ENCODE results near the gene ITFG1. TPM values are rescaled to one million over a fixed set of nuclear protein-coding genes. Genes with fewer than 3 reads are reported as not detected.

ITFG1 gene
- total RNA-seq, 1 experiment from 2014 or later, result 18.0 TPM

- Histone ChIP-seq H2BK120ac (ENCODE audit: low read depth, low read length, poor library complexity, severe bottlenecking) (no peak overlapping the region), H3K4me2 (ENCODE audit: insufficient read depth, insufficient read length, low read length) (no peak overlapping the region), H3K4me1 (ENCODE audit: insufficient read depth, low read length) (no peaks in the 10 kb centered on the region), H2AK5ac (ENCODE audit: insufficient read length, low read length) (no peak overlapping the region), H2BK15ac (ENCODE audit: low read depth, low read length) (no peak overlapping the region), H3K9ac (ENCODE audit: extremely low read depth, insufficient read length, low read length) (no peak overlapping the region), H3K79me2 (ENCODE audit: insufficient read depth, low read length) (no peaks in the 10 kb centered on the region), H4K20me1 (ENCODE audit: control insufficient read depth, insufficient read depth, insufficient read length) (no peaks in the 10 kb centered on the region), H2BK20ac (ENCODE audit: low read depth, low read length, poor library complexity, severe bottlenecking) (no peak overlapping the region), H3K23me2 (ENCODE audit: insufficient read length, low read depth, low read length, poor library complexity, severe bottlenecking) (no peaks in the 10 kb centered on the region), H2BK12ac (ENCODE audit: insufficient read length, low read depth, low read length) (no peak overlapping the region), H3K14ac (ENCODE audit: insufficient read depth, low read length) (no peak overlapping the region), H3K18ac (ENCODE audit: insufficient read length, low read depth, low read length) (no peak overlapping the region), H4K91ac (ENCODE audit: insufficient read length, low read depth, low read length) (no peak overlapping the region), H3K79me1 (ENCODE audit: insufficient read depth, low read depth, low read length, poor library complexity, severe bottlenecking) (no peaks in the 10 kb centered on the region), H3K4ac (ENCODE audit: low read depth, low read length) (no peak overlapping the region), H3K23ac (ENCODE audit: insufficient read length, low read depth, low read length) (no peak overlapping the region), H4K8ac (replicated peaks; ENCODE audit: insufficient read length, low read depth, low read length) (no peak overlapping the region), H3T11ph (ENCODE audit: low read length) (no peak overlapping the region), H2AFZ (ENCODE audit: low read length) (no peak overlapping the region), H3K56ac (ENCODE audit: insufficient read length, low read depth, low read length) (no peak overlapping the region), H4K5ac (ENCODE audit: insufficient read length, low read depth, low read length) (no peak overlapping the region), H3K27ac (ENCODE audit: insufficient read length, low read depth, low read length) (no peak overlapping the region), H3K27me3 (ENCODE audit: insufficient read depth, low read length) (no peaks in the 10 kb centered on the region), H3K9me3 (ENCODE audit: control insufficient read depth, low read depth, low read length) (no peaks in the 10 kb centered on the region), H2BK5ac (ENCODE audit: insufficient read length, low read length) (no peak overlapping the region)
- no peak for TF ChIP-seq CTCF (conservative IDR thresholded peaks at IDR 0.05)
- H3K4me1 Mint-ChIP-seq, result peaks cover 8 to 10% of the 10 kb centered on the region in 2 experiments
- peaks cover 2% of the 10 kb centered on the region in 3 experiments; a peak in 4 of 7 replicates for H3K36me3 Mint-ChIP-seq (ENCODE audit: insufficient read depth in 1 of 3, low read depth in 3 of 3)
- no peaks in the 10 kb centered on the region for H3K27me3 Mint-ChIP-seq (ENCODE audit: low read depth)
- H3K9me3 Mint-ChIP-seq, result peaks cover 0 to 2% of the 10 kb centered on the region in 2 experiments; a peak in 1 of 5 replicates
- no CpG with 5 or more reads among the region's 4 CpGs for WGBS (ENCODE audit: extremely low coverage, insufficient read length, low lambda C conversion rate)
- no peak overlapping the region for H3K4me3 Mint-ChIP-seq
- H3K27ac Mint-ChIP-seq, result no peak overlapping the region
- DNase-seq, result no peak
These were observed 299.4 kb downstream of the ITFG1 start for GRCh38 chr16:47161464-47161863.
